H1 (cell line): Measurements from ENCODE around the gene GRID1.
A peak's percentile ranks its signal among the peaks of the same experiment; 100 is the strongest.

Source experiments
- HDAC2 ChIP-seq, 2 experiments: fragments of 300-600 bp in 1 of 2; sonication (generic) in 1 of 2; IDR thresholded peaks; 2 replicates each; pipeline ENCODE4 v1.6.1; 2011 to 2012; ENCODE audit warnings: low read depth in 2 of 2, low read length in 2 of 2, mild to moderate bottlenecking in 2 of 2, moderate library complexity in 2 of 2, borderline replicate concordance in 1 of 2, inconsistent platforms in 1 of 2
- POLR2A ChIP-seq, 2 experiments: IDR thresholded peaks; 1 replicate in 1 of 2; 2 replicates in 1 of 2; pipeline ENCODE4 v1.6.1; 2011; ENCODE audit warnings: low read depth in 2 of 2, low read length in 2 of 2, mild to moderate bottlenecking in 2 of 2; ENCODE audit errors: control extremely low read depth in 1 of 2
- RAD21 ChIP-seq, 2 experiments: IDR thresholded peaks in 1 of 2; conservative IDR thresholded peaks in 1 of 2; 2 replicates each; pipeline ENCODE4 v1.6.1; 2011; ENCODE audit warnings: low read depth in 2 of 2, low read length in 2 of 2, improper control_type of control experiment in 1 of 2, inconsistent platforms in 1 of 2, mild to moderate bottlenecking in 1 of 2, moderate library complexity in 1 of 2
- SP1 ChIP-seq: IDR thresholded peaks from 2 replicates; pipeline ENCODE4 v1.6.1; 2011; ENCODE audit warnings: low read depth, low read length
- TF ChIP-seq, protein P1 (sequence below), 3 experiments: IDR thresholded peaks; 1 replicate in 2 of 3; 2 replicates in 1 of 3; pipeline versions ENCODE4 v1.5.1 to v1.6.1; 2011; ENCODE audit warnings: low read length in 3 of 3, mild to moderate bottlenecking in 3 of 3, inconsistent platforms in 2 of 3, low read depth in 1 of 3, moderate library complexity in 1 of 3; ENCODE audit not compliant: insufficient read depth in 1 of 3; ENCODE audit errors: control extremely low read depth in 1 of 3
- TF ChIP-seq, protein P2 (sequence below): IDR thresholded peaks from 2 replicates; pipeline ENCODE4 v1.6.1; 2012; ENCODE audit warnings: inconsistent platforms

DNA sequence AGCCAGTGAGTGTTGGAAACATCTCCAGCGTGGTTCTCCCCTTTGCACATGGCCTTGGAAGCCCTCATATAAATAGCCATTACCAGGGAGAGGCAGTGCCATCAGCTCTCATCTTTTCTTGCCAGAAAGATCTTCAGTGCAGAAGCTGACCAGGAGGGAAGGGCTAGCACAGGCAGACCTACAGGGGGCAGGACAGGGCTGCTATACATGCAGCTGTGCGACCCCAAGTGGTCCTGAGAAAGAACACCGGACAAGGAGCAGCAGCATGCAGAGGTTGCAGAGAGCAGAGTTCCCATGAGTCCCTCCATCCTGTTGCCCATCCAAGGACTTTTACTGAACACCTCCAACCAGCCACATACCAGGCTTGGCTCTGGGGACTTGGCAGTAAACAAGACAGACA is 17.1 kb downstream of the GRID1 start:
- TF ChIP-seq POLR2A (IDR thresholded peaks at IDR 0.05; ENCODE audit: control extremely low read depth in 1 of 2, low read depth in 2 of 2, low read length in 2 of 2) = no peak
- no peak for TF ChIP-seq SP1
- TF ChIP-seq, protein P1, sequence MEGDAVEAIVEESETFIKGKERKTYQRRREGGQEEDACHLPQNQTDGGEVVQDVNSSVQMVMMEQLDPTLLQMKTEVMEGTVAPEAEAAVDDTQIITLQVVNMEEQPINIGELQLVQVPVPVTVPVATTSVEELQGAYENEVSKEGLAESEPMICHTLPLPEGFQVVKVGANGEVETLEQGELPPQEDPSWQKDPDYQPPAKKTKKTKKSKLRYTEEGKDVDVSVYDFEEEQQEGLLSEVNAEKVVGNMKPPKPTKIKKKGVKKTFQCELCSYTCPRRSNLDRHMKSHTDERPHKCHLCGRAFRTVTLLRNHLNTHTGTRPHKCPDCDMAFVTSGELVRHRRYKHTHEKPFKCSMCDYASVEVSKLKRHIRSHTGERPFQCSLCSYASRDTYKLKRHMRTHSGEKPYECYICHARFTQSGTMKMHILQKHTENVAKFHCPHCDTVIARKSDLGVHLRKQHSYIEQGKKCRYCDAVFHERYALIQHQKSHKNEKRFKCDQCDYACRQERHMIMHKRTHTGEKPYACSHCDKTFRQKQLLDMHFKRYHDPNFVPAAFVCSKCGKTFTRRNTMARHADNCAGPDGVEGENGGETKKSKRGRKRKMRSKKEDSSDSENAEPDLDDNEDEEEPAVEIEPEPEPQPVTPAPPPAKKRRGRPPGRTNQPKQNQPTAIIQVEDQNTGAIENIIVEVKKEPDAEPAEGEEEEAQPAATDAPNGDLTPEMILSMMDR (IDR thresholded peaks at IDR 0.05; ENCODE audit: control extremely low read depth in 1 of 3, insufficient read depth in 1 of 3, low read depth in 1 of 3, low read length in 3 of 3) = peak; percentile 99 to 100 (median 100)
- TF ChIP-seq HDAC2 (IDR thresholded peaks at IDR 0.05; ENCODE audit: borderline replicate concordance in 1 of 2, low read depth in 2 of 2, low read length in 2 of 2) = no peak
- peak; percentile 81 to 87 for TF ChIP-seq RAD21 (IDR thresholded peaks at IDR 0.05 in 1 of 2, conservative IDR thresholded peaks at IDR 0.05 in 1 of 2; ENCODE audit: low read depth in 2 of 2, low read length in 2 of 2)
- TF ChIP-seq, protein P2, sequence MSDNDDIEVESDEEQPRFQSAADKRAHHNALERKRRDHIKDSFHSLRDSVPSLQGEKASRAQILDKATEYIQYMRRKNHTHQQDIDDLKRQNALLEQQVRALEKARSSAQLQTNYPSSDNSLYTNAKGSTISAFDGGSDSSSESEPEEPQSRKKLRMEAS = peak; percentile 59; the same call in 1 of the 2 replicates
